KMS-11 (cell line): ENCODE results near the gene NR3C1.

Experiments used
- H2AFZ ChIP-seq: fragments of 200-600 bp; sonication (generic); 2 replicates; pipeline ENCODE4 v1.6.1; 2016; ENCODE audit warnings: antibody characterized with exemption, mixed run types, low read depth
- H3K27ac ChIP-seq: fragments of 200-600 bp; sonication (generic); 2 replicates; pipeline ENCODE4 v1.6.1; 2016; ENCODE audit warnings: mild to moderate bottlenecking, mixed run types
- H3K27me3 ChIP-seq: fragments of 200-600 bp; sonication (generic); 2 replicates; pipeline ENCODE4 v1.6.1; 2017; ENCODE audit warnings: mild to moderate bottlenecking, low read depth, mixed run types, moderate library complexity; ENCODE audit not compliant: insufficient read depth
- H3K36me3 ChIP-seq: fragments of 200-600 bp; sonication (generic); 2 replicates; pipeline ENCODE4 v1.6.1; 2017; ENCODE audit warnings: mild to moderate bottlenecking, mixed run types; ENCODE audit not compliant: insufficient read depth
- H3K4me1 ChIP-seq: fragments of 200-600 bp; sonication (generic); 2 replicates; pipeline ENCODE4 v1.6.1; 2016; ENCODE audit warnings: mild to moderate bottlenecking, low read depth, mixed run types; ENCODE audit not compliant: poor library complexity, severe bottlenecking
- H3K4me2 ChIP-seq: fragments of 200-600 bp; sonication (generic); 2 replicates; pipeline ENCODE4 v1.7.0; 2016; ENCODE audit warnings: mild to moderate bottlenecking, mixed run types
- H3K4me3 ChIP-seq: fragments of 200-600 bp; sonication (generic); IDR thresholded peaks from 2 replicates; pipeline ENCODE4 v1.6.1; 2017; ENCODE audit warnings: low read depth, low read length, mixed read lengths; ENCODE audit not compliant: insufficient read depth
- H3K79me2 ChIP-seq: fragments of 200-600 bp; sonication (generic); 2 replicates; pipeline ENCODE4 v1.6.1; 2016; ENCODE audit warnings: low read depth, mixed run types; ENCODE audit not compliant: insufficient read depth
- H3K9ac ChIP-seq: fragments of 200-600 bp; sonication (generic); 2 replicates; pipeline ENCODE4 v1.6.1; 2016; ENCODE audit warnings: mild to moderate bottlenecking, mixed run types
- H4K20me1 ChIP-seq: fragments of 200-600 bp; sonication (generic); 2 replicates; pipeline ENCODE4 v1.6.1; 2016; ENCODE audit warnings: mild to moderate bottlenecking, mixed run types; ENCODE audit not compliant: insufficient read depth
- CTCF ChIP-seq: fragments of 200-600 bp; sonication (generic); conservative IDR thresholded peaks from 2 replicates; pipeline ENCODE4 v1.6.1; 2017; ENCODE audit warnings: low read depth, mild to moderate bottlenecking, antibody characterized with exemption, low read length, moderate library complexity, mixed read lengths

Gene NR3C1

GRCh38 chr5:143399616-143400540 is 3.6 kb downstream of the NR3C1 start:
- Histone ChIP-seq H3K36me3 (peaks cover 19% of the 10 kb centered on the region; the same call in 1 of the 2 replicates), H3K4me2 (peak overlapping the region; percentile 77), H2AFZ (no peak overlapping the region), H3K79me2 (peaks cover 86% of the 10 kb centered on the region), H3K4me3 (no peak overlapping the region), H4K20me1 (no peaks in the 10 kb centered on the region), H3K27me3 (no peaks in the 10 kb centered on the region), H3K9ac (peak overlapping the region; percentile 97), H3K27ac (peak overlapping the region; percentile 96), H3K4me1 (peaks cover 11% of the 10 kb centered on the region)
- no peak for TF ChIP-seq CTCF

- H3K4me1 ChIP-seq, result peaks cover 18% of the 10 kb centered on the region
- peaks cover 19% of the 10 kb centered on the region; the same call in 1 of the 2 replicates for H3K36me3 ChIP-seq
- H3K4me3 ChIP-seq, result no peak overlapping the region
- H3K9ac ChIP-seq, result peak overlapping the region; percentile 97
- no peaks in the 10 kb centered on the region for H3K27me3 ChIP-seq
- H4K20me1 ChIP-seq, result peaks cover 2% of the 10 kb centered on the region; the same call in 1 of the 2 replicates
- H3K27ac ChIP-seq, result peak overlapping the region; percentile 96
- H2AFZ ChIP-seq, result no peak overlapping the region
- H3K79me2 ChIP-seq, result peaks cover 98% of the 10 kb centered on the region
- TF ChIP-seq CTCF, result no peak
- peak overlapping the region; percentile 77 for H3K4me2 ChIP-seq
These were observed 4.8 kb downstream of the NR3C1 start for GRCh38 chr5:143398451-143399237.

- no peaks in the 10 kb centered on the region for H3K27me3 ChIP-seq
- no peak for TF ChIP-seq CTCF
- H3K36me3 ChIP-seq, result peaks cover 19% of the 10 kb centered on the region; the same call in 1 of the 2 replicates
- peak overlapping the region; percentile 96 for H3K27ac ChIP-seq
- peaks cover 100% of the 10 kb centered on the region for H3K79me2 ChIP-seq
- H3K9ac ChIP-seq, result peak overlapping the region; percentile 97
- H4K20me1 ChIP-seq, result peaks cover 8% of the 10 kb centered on the region; the same call in 1 of the 2 replicates
- no peak overlapping the region for H3K4me3 ChIP-seq
- peaks cover 20% of the 10 kb centered on the region for H3K4me1 ChIP-seq
- no peak overlapping the region for H2AFZ ChIP-seq
- H3K4me2 ChIP-seq, result peak overlapping the region; percentile 77
These were observed 5.5 kb downstream of the NR3C1 start for GRCh38 chr5:143398053-143398355.

GRCh38 chr5:143397302-143398052 is 6.0 kb downstream of the NR3C1 start:
- Histone ChIP-seq H3K4me1 (peaks cover 23% of the 10 kb centered on the region), H3K4me3 (no peak overlapping the region), H3K79me2 (peaks cover 100% of the 10 kb centered on the region), H3K27ac (peak overlapping the region; percentile 96), H3K27me3 (no peaks in the 10 kb centered on the region), H3K4me2 (peak overlapping the region; percentile 77), H4K20me1 (peaks cover 13% of the 10 kb centered on the region; the same call in 1 of the 2 replicates), H3K36me3 (peaks cover 19% of the 10 kb centered on the region; the same call in 1 of the 2 replicates), H2AFZ (no peak overlapping the region), H3K9ac (peak overlapping the region; percentile 97)
- TF ChIP-seq CTCF, result no peak
